H1 (cell line): ENCODE measurements around the gene ZNF814. TPM values are rescaled to one million over a fixed set of nuclear protein-coding genes. Genes with fewer than 3 reads are reported as not detected.

Experiments used
- BACH1 ChIP-seq: IDR thresholded peaks from 2 replicates; pipeline ENCODE4 v1.6.1; 2012; ENCODE audit warnings: low read length, improper control_type of control experiment
- CHD2 ChIP-seq: IDR thresholded peaks from 2 replicates; pipeline ENCODE4 v1.6.1; 2012; ENCODE audit warnings: low read length, improper control_type of control experiment
- CHD7 ChIP-seq: fragments of 300-600 bp; sonication (generic); IDR thresholded peaks from 2 replicates; pipeline ENCODE4 v1.7.1; 2012; ENCODE audit warnings: low read length, moderate library complexity, mild to moderate bottlenecking, inconsistent platforms; ENCODE audit not compliant: insufficient replicate concordance
- KDM1A ChIP-seq: fragments of 200-600, 300-600 bp; sonication (generic); IDR thresholded peaks from 2 replicates; pipeline ENCODE4 v1.7.1; 2016; ENCODE audit warnings: mild to moderate bottlenecking, low read length, borderline replicate concordance
- POU5F1 ChIP-seq: IDR thresholded peaks from 2 replicates; pipeline ENCODE4 v1.6.1; 2011; ENCODE audit warnings: low read depth, mild to moderate bottlenecking, low read length, moderate library complexity
- RNF2 ChIP-seq: fragments of 200-900, 300-1000 bp; sonication (generic); IDR thresholded peaks from 2 replicates; pipeline ENCODE4 v1.7.1; 2016; ENCODE audit warnings: borderline replicate concordance, low read depth, mild to moderate bottlenecking, antibody characterized with exemption, low read length; ENCODE audit not compliant: poor library complexity, severe bottlenecking; ENCODE audit errors: missing control alignments
- RXRA ChIP-seq: IDR thresholded peaks from 2 replicates; pipeline ENCODE4 v1.6.1; 2011; ENCODE audit warnings: low read depth, mild to moderate bottlenecking, low read length, moderate library complexity; ENCODE audit not compliant: insufficient read depth
- SP4 ChIP-seq: IDR thresholded peaks from 2 replicates; pipeline ENCODE4 v1.6.1; 2012; ENCODE audit warnings: low read length, inconsistent platforms
- TBP ChIP-seq: IDR thresholded peaks from 2 replicates; pipeline ENCODE4 v1.6.1; 2011; ENCODE audit warnings: low read depth, low read length, improper control_type of control experiment
- TCF12 ChIP-seq: IDR thresholded peaks from 2 replicates; pipeline ENCODE4 v1.6.1; 2011; ENCODE audit warnings: low read depth, mild to moderate bottlenecking, low read length
- polyA plus RNA-seq, 7 experiments: library from polyadenylated mRNA; depleted of rRNA in 3 of 7; stranded (reverse) in 5 of 7; unstranded in 2 of 7; fragments of >200 nt in 5 of 7; fragments of 200-250 nt in 2 of 7; gene quantifications; 1 replicate in 5 of 7; 2 replicates in 1 of 7; 4 replicates in 1 of 7; pipeline versions ENCODE4 v1.2.1 to v1.2.3, GENCODE V29; 2011 to 2013; ENCODE audit warnings: missing spikeins in 2 of 7, mixed read lengths in 2 of 7
- total RNA-seq: library from RNA; stranded (reverse); fragmentation: NEBNext Ultra II Directional; extraction: Animal tissue kit (Norgen Biotek cat#: 25700); gene quantifications from 2 replicates; pipeline ENCODE4 v1.2.1, GENCODE V29; 2021

ZNF814 gene
- total and polyA plus RNA-seq, 2 of the 8 experiments (the other 6 are each of a cell fraction or from before 2014, with no cell fraction given), result 90.9 to 99.6 TPM

GRCh38 chr19:57934820-57935665 is 46.2 kb upstream of the ZNF814 start, which contains the start of gene ZNF418 (continued):
- TF ChIP-seq CHD7 (no peak), SP4 (no peak), TBP (peak; percentile 77), TCF12 (no peak), RNF2 (no peak), POU5F1 (no peak), RXRA (no peak), CHD2 (peak; percentile 88), KDM1A (no peak), BACH1 (no peak)
